ENCODE results near the gene MEIOB. TPM values are rescaled to one million over a fixed set of nuclear protein-coding genes. Genes with fewer than 3 reads are reported as not detected.

Gene MEIOB
- total RNA-seq, 1 donor, result 0.09 TPM

DNA sequence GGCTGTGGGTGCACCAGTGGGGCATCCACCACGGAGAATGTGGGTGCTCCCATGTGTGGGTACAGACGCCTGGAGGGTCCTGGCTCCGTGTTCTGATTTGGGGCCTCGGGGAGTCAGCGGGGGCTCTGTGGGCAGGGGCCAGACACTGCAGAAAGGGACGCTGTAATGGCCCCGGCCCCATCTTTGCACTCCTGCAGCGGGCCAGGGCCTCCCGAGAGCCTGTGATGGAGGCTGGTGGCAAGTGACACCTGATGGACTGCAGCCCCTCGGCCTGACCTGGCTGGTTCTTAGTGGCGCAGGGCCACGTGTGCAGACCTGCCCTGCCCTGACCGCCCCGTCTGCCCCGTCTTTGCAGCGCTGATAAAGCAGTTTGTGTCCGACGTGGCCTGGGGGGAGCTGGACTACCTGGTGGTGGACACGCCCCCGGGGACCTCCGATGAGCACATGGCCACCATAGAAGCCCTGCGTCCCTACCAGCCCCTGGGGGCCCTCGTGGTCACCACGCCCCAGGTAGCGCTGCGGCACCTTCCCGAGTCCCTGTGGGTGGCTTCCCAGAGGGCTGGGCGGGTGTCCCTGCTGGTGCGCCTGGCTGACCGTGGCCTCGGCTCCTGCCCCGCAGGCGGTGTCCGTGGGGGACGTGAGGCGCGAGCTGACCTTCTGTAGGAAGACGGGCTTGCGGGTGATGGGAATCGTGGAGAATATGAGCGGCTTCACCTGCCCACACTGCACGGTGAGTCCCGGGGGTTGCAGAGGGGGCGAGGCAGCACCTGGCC is 84.5 kb downstream of the MEIOB start:
- H3K4me3 ChIP-seq (ENCODE audit: low read depth, low read length), result no peak overlapping the region
- DNase-seq (ENCODE audit: low read depth), result no peak
- TF ChIP-seq CTCF (IDR thresholded peaks at IDR 0.05; ENCODE audit: insufficient read depth, low read length), result no peak

- DNase-seq (ENCODE audit: low read depth), result no peak
- no peak overlapping the region for H3K4me3 ChIP-seq (ENCODE audit: low read depth, low read length)
- no peak for TF ChIP-seq CTCF (IDR thresholded peaks at IDR 0.05; ENCODE audit: insufficient read depth, low read length)
These were observed 85.0 kb downstream of the MEIOB start for GRCh38 chr16:1787056-1787321.

GRCh38 chr16:1786242-1787055 is 85.5 kb downstream of the MEIOB start:
- H3K4me3 ChIP-seq (ENCODE audit: low read depth, low read length), result no peak overlapping the region
- no peak for TF ChIP-seq CTCF (IDR thresholded peaks at IDR 0.05; ENCODE audit: insufficient read depth, low read length)
- DNase-seq (ENCODE audit: low read depth), result no peak

DNA sequence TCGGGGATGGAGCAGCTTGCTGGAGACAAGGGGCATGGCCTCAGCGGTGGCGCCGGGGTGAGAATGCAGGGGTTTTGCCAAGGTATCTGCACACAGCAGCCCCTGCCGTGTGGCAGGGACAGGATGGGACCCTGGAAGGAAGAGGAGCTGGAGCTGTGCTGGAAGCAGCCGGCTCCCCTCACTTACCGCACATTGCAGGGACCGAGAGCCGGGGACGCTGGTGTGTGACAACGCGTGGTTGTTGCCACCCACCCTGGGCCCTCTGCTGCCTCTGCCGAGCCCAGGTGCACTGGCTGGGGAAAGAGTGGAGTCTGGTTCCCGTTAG is 86.2 kb downstream of the MEIOB start:
- no peak overlapping the region for H3K4me3 ChIP-seq (ENCODE audit: low read depth, low read length)
- TF ChIP-seq CTCF (IDR thresholded peaks at IDR 0.05; ENCODE audit: insufficient read depth, low read length), result no peak
- DNase-seq (ENCODE audit: low read depth), result no peak

- H3K4me3 ChIP-seq (ENCODE audit: low read depth, low read length), result no peak overlapping the region
- TF ChIP-seq CTCF (IDR thresholded peaks at IDR 0.05; ENCODE audit: insufficient read depth, low read length), result no peak
- no peak for DNase-seq (ENCODE audit: low read depth)
These were observed 86.8 kb downstream of the MEIOB start for GRCh38 chr16:1784977-1785845.

Other genes starting within 250 kb of the MEIOB start
- gene JPT2, start 193.9 kb downstream of the MEIOB start, total RNA-seq (ENCODE audit: low replicate concordance), result 8.9 and 45.9 TPM in 2 replicates
- 27.3 and 45.8 TPM in 2 replicates for gene MAPK8IP3, start 166.0 kb downstream of the MEIOB start, total RNA-seq (ENCODE audit: low replicate concordance)
- 27.1 and 30.3 TPM in 2 replicates for gene NME3, start 100.6 kb downstream of the MEIOB start, total RNA-seq (ENCODE audit: low replicate concordance)
- 8.4 and 13.5 TPM in 2 replicates for gene EME2, start 99.4 kb downstream of the MEIOB start, total RNA-seq (ENCODE audit: low replicate concordance)
- gene MRPS34, start 99.0 kb downstream of the MEIOB start, total RNA-seq (ENCODE audit: low replicate concordance), result 50.9 and 59.8 TPM in 2 replicates
- gene SPSB3, start 89.6 kb downstream of the MEIOB start, total RNA-seq (ENCODE audit: low replicate concordance), result 21.6 and 34.8 TPM in 2 replicates
- 21.8 and 44.6 TPM in 2 replicates for gene NUBP2, start 89.2 kb downstream of the MEIOB start, total RNA-seq (ENCODE audit: low replicate concordance)
- gene IGFALS, start 78.5 kb downstream of the MEIOB start, total RNA-seq (ENCODE audit: low replicate concordance), result 0.16 and 0.27 TPM in 2 replicates
- gene HAGH, start 45.3 kb downstream of the MEIOB start, total RNA-seq (ENCODE audit: low replicate concordance), result 12.1 and 21.9 TPM in 2 replicates
- gene FAHD1, start 45.0 kb downstream of the MEIOB start, total RNA-seq (ENCODE audit: low replicate concordance), result 36.7 and 204 TPM in 2 replicates
- not detected in 2 replicates for gene HS3ST6, start 46.3 kb upstream of the MEIOB start, total RNA-seq (ENCODE audit: low replicate concordance)
- 6.4 and 14.3 TPM in 2 replicates for gene MSRB1, start 71.0 kb upstream of the MEIOB start, total RNA-seq (ENCODE audit: low replicate concordance)
- gene RPL3L, start 82.5 kb upstream of the MEIOB start, total RNA-seq (ENCODE audit: low replicate concordance), result not detected in 2 replicates
- gene NDUFB10, start 87.4 kb upstream of the MEIOB start, total RNA-seq (ENCODE audit: low replicate concordance), result 56.1 and 105 TPM in 2 replicates
- 1,645 and 1,942 TPM in 2 replicates for gene RPS2, start 92.7 kb upstream of the MEIOB start, total RNA-seq (ENCODE audit: low replicate concordance)
- not detected in 2 replicates for gene RNF151, start 94.7 kb upstream of the MEIOB start, total RNA-seq (ENCODE audit: low replicate concordance)
- 22.7 and 31.8 TPM in 2 replicates for gene TBL3, start 99.9 kb upstream of the MEIOB start, total RNA-seq (ENCODE audit: low replicate concordance)
- not detected in 2 replicates for gene NOXO1, start 109.3 kb upstream of the MEIOB start, total RNA-seq (ENCODE audit: low replicate concordance)
- 8.6 and 10.5 TPM in 2 replicates for gene GFER, start 112.0 kb upstream of the MEIOB start, total RNA-seq (ENCODE audit: low replicate concordance)
- 0.98 and 1.4 TPM in 2 replicates for gene SYNGR3, start 117.8 kb upstream of the MEIOB start, total RNA-seq (ENCODE audit: low replicate concordance)
- 13.8 and 18.8 TPM in 2 replicates for gene ZNF598, start 137.7 kb upstream of the MEIOB start, total RNA-seq (ENCODE audit: low replicate concordance)
- gene NPW, start 147.6 kb upstream of the MEIOB start, total RNA-seq (ENCODE audit: low replicate concordance), result 0.45 TPM in 1 of 2 replicates, not detected in the other
- 11.5 and 26.3 TPM in 2 replicates for gene NHERF2, start 154.7 kb upstream of the MEIOB start, total RNA-seq (ENCODE audit: low replicate concordance)
- gene NTHL1, start 175.7 kb upstream of the MEIOB start, total RNA-seq (ENCODE audit: low replicate concordance), result 18.8 and 36.1 TPM in 2 replicates
- gene TSC2, start 175.8 kb upstream of the MEIOB start, total RNA-seq (ENCODE audit: low replicate concordance), result 58.7 and 145 TPM in 2 replicates

Measured in fibroblast of the aortic adventitia (primary cell).